NOMO-1 treated with DMSO at 0.1 percent for 48 hours (cell line): Measurements from ENCODE around the gene APOBEC3H.

Source experiments
- DNase-seq: peaks from one replicate; lab custom pipeline; 2025; ENCODE audit not compliant: unreplicated experiment; lab: John Stamatoyannopoulos, UW

The APOBEC3H gene

GRCh38 chr22:39080052-39080762 lies 16.8 kb upstream of the APOBEC3H start:
- no peak for DNase-seq

- no peak for DNase-seq
Observed at GRCh38 chr22:39081016-39081415, 16.0 kb upstream of the APOBEC3H start.

- no peak for DNase-seq
Observed at GRCh38 chr22:39081598-39081997, 15.4 kb upstream of the APOBEC3H start.

GRCh38 chr22:39083212-39084165 lies 13.6 kb upstream of the APOBEC3H start:
- no peak for DNase-seq

- DNase-seq, result no peak
Observed at GRCh38 chr22:39084666-39085065, 12.4 kb upstream of the APOBEC3H start.

GRCh38 chr22:39087098-39087497 lies 9.9 kb upstream of the APOBEC3H start:
- no peak for DNase-seq

GRCh38 chr22:39087881-39088684 lies 9.0 kb upstream of the APOBEC3H start:
- DNase-seq, result no peak

GRCh38 chr22:39088685-39089032 lies 8.4 kb upstream of the APOBEC3H start:
- no peak for DNase-seq

GRCh38 chr22:39089928-39090327 lies 7.1 kb upstream of the APOBEC3H start:
- no peak for DNase-seq

- DNase-seq, result no peak
Observed at GRCh38 chr22:39090426-39091064, 6.5 kb upstream of the APOBEC3H start.

GRCh38 chr22:39091126-39092081 lies 5.6 kb upstream of the APOBEC3H start:
- DNase-seq, result no peak

- peak; percentile 41 for DNase-seq
Observed at GRCh38 chr22:39092111-39092862, 4.8 kb upstream of the APOBEC3H start.

GRCh38 chr22:39094717-39095389 lies 2.2 kb upstream of the APOBEC3H start:
- no peak for DNase-seq

- DNase-seq, result no peak
Observed at GRCh38 chr22:39095971-39096370, 1.1 kb upstream of the APOBEC3H start.

- DNase-seq, result no peak
Observed at GRCh38 chr22:39098026-39098425, 982 bp downstream of the APOBEC3H start.

GRCh38 chr22:39098576-39098975 lies 1.5 kb downstream of the APOBEC3H start:
- no peak for DNase-seq

GRCh38 chr22:39101226-39101625 lies 4.2 kb downstream of the APOBEC3H start:
- no peak for DNase-seq

GRCh38 chr22:39103431-39103830 lies 6.4 kb downstream of the APOBEC3H start:
- DNase-seq, result no peak

- DNase-seq, result no peak
Observed at GRCh38 chr22:39106326-39106725, 9.3 kb downstream of the APOBEC3H start.
